B cell (primary cell): ENCODE measurements around the gene FAM24B. TPM values are rescaled to one million over a fixed set of nuclear protein-coding genes. Genes with fewer than 3 reads are reported as not detected.

Experiments used
- ATAC-seq: fragments of 200-7000 bp; cut with Tn5 transposase; one replicate; pipeline ENCODE4 v1.10.0; 2021; ENCODE audit warnings: low read depth, mild to moderate bottlenecking, moderate number of reproducible peaks, moderate library complexity
- CTCF ChIA-PET: fragments of 350-600 bp; sonication (Branson Sonifier 250); formaldehyde crosslinking; loops from one replicate; lab custom pipeline; 2021; ENCODE audit warnings: antibody characterized with exemption, inconsistent platforms; lab: Charles Lee
- POLR2A ChIA-PET: fragments of 350-600 bp; sonication (Branson Sonifier 250); formaldehyde crosslinking; loops from one replicate; lab custom pipeline; 2021; ENCODE audit warnings: antibody characterized with exemption; lab: Charles Lee
- DNase-seq: peaks from one replicate; pipeline ENCODE4 v3.0.0; 2013
- H2AFZ ChIP-seq: 2 replicates; pipeline ENCODE4 v1.6.1; 2012; ENCODE audit warnings: mild to moderate bottlenecking, low read depth, low read length; ENCODE audit not compliant: insufficient read depth, poor library complexity, severe bottlenecking
- H3K27ac ChIP-seq, 2 donors: 1 replicate in 1 of 2; 2 replicates in 1 of 2; pipeline ENCODE4 v1.5.1; 2012 to 2013; ENCODE audit warnings: low read length in 2 of 2, mild to moderate bottlenecking in 2 of 2, moderate library complexity in 1 of 2
- H3K27me3 ChIP-seq, 4 experiments: fragments of 200-600 bp in 1 of 4; sonication (generic) in 1 of 4; replicated peaks in 1 of 4; 1 replicate in 2 of 4; 2 replicates in 2 of 4; pipeline versions ENCODE4 v1.6.1 to v1.7.0; 2013 to 2016; ENCODE audit warnings: low read length in 3 of 4, mild to moderate bottlenecking in 2 of 4, mixed read lengths in 1 of 4, moderate library complexity in 1 of 4; ENCODE audit not compliant: insufficient read depth in 4 of 4, control insufficient read depth in 3 of 4; ENCODE audit errors: control extremely low read depth in 1 of 4
- H3K36me3 ChIP-seq, 2 experiments: replicated peaks in 1 of 2; 1 replicate in 1 of 2; 2 replicates in 1 of 2; pipeline versions ENCODE4 v1.6.1 to v1.7.1; 2013; ENCODE audit warnings: low read length in 1 of 2; ENCODE audit not compliant: insufficient read depth in 2 of 2, control insufficient read depth in 1 of 2; ENCODE audit errors: control extremely low read depth in 1 of 2, extremely low read depth in 1 of 2
- H3K4me1 ChIP-seq, 2 donors: fragments of 200-600 bp in 1 of 2; sonication (generic) in 1 of 2; 1 replicate in 1 of 2; 2 replicates in 1 of 2; pipeline versions ENCODE4 v1.5.1 to v1.6.1; 2013 to 2017; ENCODE audit warnings: low read length in 2 of 2; ENCODE audit not compliant: control insufficient read depth in 2 of 2, insufficient read depth in 2 of 2
- H3K4me2 ChIP-seq: replicated peaks from 2 replicates; pipeline ENCODE3; 2012; ENCODE audit warnings: mild to moderate bottlenecking, low read depth, low read length; ENCODE audit not compliant: poor library complexity, severe bottlenecking
- H3K4me3 ChIP-seq, 5 experiments: fragments of 200-600 bp in 1 of 5; sonication (generic) in 1 of 5; 1 replicate in 3 of 5; 2 replicates in 2 of 5; pipeline versions ENCODE4 v1.5.1 to v1.7.0; 2011 to 2016; ENCODE audit warnings: low read length in 4 of 5, mild to moderate bottlenecking in 4 of 5, low read depth in 2 of 5, control low read depth in 1 of 5, moderate library complexity in 1 of 5; ENCODE audit not compliant: insufficient read depth in 1 of 5; ENCODE audit errors: control extremely low read depth in 1 of 5, extremely low read depth in 1 of 5
- H3K79me2 ChIP-seq: fragments of 200-600 bp; sonication (generic); one replicate; pipeline ENCODE4 v1.6.0; 2016; ENCODE audit warnings: low read length; ENCODE audit not compliant: control insufficient read depth, insufficient read depth
- H3K9ac ChIP-seq: fragments of 200-600 bp; sonication (generic); 2 replicates; pipeline ENCODE4 v1.6.1; 2017; ENCODE audit warnings: mild to moderate bottlenecking, low read length, moderate library complexity
- H3K9me3 ChIP-seq, 3 donors: one replicate each; pipeline versions ENCODE4 v1.6.1 to v1.7.1; 2013; ENCODE audit warnings: low read length in 2 of 3; ENCODE audit not compliant: control insufficient read depth in 2 of 3, insufficient read depth in 1 of 3; ENCODE audit errors: control extremely low read depth in 1 of 3
- H4K20me1 ChIP-seq: 2 replicates; pipeline ENCODE4 v1.6.0; 2012; ENCODE audit warnings: mild to moderate bottlenecking, low read length; ENCODE audit not compliant: insufficient read depth, control insufficient read depth, poor library complexity, severe bottlenecking
- H3K27ac Mint-ChIP-seq: one replicate; pipeline ENCODE4 v1.8.0; 2021; ENCODE audit warnings: mixed read lengths
- H3K27me3 Mint-ChIP-seq: one replicate; pipeline ENCODE4 v1.8.0; 2021; ENCODE audit warnings: mixed read lengths
- H3K4me1 Mint-ChIP-seq: one replicate; pipeline ENCODE4 v1.8.0; 2021; ENCODE audit warnings: mixed read lengths
- H3K4me3 Mint-ChIP-seq: one replicate; pipeline ENCODE4 v1.8.0; 2021; ENCODE audit warnings: mixed read lengths
- H3K9me3 Mint-ChIP-seq: one replicate; pipeline ENCODE4 v1.8.0; 2022; ENCODE audit warnings: mixed read lengths; ENCODE audit not compliant: insufficient read depth
- EZH2 ChIP-seq: IDR thresholded peaks from 2 replicates; pipeline ENCODE4 v1.6.1; 2012; ENCODE audit warnings: borderline replicate concordance, low read depth, mild to moderate bottlenecking, moderate library complexity, low read length; ENCODE audit not compliant: insufficient read depth, poor library complexity, severe bottlenecking
- WGBS: methylation state at CpG from one replicate; pipeline ENCODE4 v1.1.5; 2013; ENCODE audit warnings: missing lambda C conversion rate; ENCODE audit not compliant: insufficient coverage; 5-methylcytosine and 5-hydroxymethylcytosine counted together
- intact Hi-C: fragments of 100-400 bp; cut with micrococcal nuclease; formaldehyde crosslinking; loops from one replicate; pipeline ENCODE4 v1.10.0; 2022
- polyA plus RNA-seq: library from polyadenylated mRNA; depleted of rRNA; stranded (reverse); fragments of >200 nt; gene quantifications from 2 replicates; pipeline ENCODE4 v1.2.3, GENCODE V29; 2012
- total RNA-seq, 2 donors: library from RNA; stranded (reverse); fragments of 120-200 nt in 1 of 2; gene quantifications; 1 replicate in 1 of 2; 2 replicates in 1 of 2; pipeline versions ENCODE4 v1.2.3 to v1.2.4, GENCODE V29; 2013 to 2022
- TF ChIP-seq, protein P1 (sequence below): fragments of 200-600 bp; IDR thresholded peaks from one replicate; pipeline ENCODE4 v1.8.0; 2022; ENCODE audit warnings: antibody characterized with exemption, mild to moderate bottlenecking

FAM24B gene
- total and polyA plus RNA-seq, 2 donors (not counting 1 experiment from before 2014, with no cell fraction given): 12.5 to 23.4 TPM

DNA sequence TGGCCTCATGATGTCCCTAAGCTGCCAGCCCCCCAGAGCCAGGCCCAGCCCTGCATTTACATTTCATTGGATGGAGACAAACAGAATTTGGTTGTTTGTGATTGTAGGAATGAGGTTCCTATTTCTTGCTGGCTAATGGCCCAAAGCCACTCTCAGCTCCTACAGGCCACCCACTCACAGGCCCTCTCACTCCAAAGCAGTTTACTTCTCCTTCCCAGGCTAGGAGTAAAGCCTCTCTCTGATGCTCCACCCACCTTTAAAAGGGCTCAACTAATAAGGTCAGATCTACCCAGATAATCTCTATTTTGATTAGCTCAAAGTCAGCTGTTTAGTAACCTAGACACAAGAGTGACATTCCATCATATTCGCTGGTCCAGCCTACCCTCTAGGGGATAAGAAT is 22.5 kb downstream of the FAM24B start:
- no peaks in the 10 kb centered on the region for H3K27me3 Mint-ChIP-seq
- Histone ChIP-seq H3K36me3 (peaks cover 0 to 15% of the 10 kb centered on the region in 2 experiments), H3K4me2 (no peak overlapping the region), H2AFZ (no peak overlapping the region), H4K20me1 (no peaks in the 10 kb centered on the region), H3K27me3 (no peaks in the 10 kb centered on the region), H3K4me1 (peaks cover 2 to 3% of the 10 kb centered on the region in 2 donors), H3K4me3 (no peak overlapping the region), H3K79me2 (no peaks in the 10 kb centered on the region), H3K9me3 (no peaks in the 10 kb centered on the region), H3K27ac (no peak overlapping the region), H3K9ac (no peak overlapping the region)
- WGBS: no CpG with 5 or more reads among the region's 1 CpG
- H3K4me1 Mint-ChIP-seq: peaks cover 21% of the 10 kb centered on the region
- no peak overlapping the region for H3K27ac Mint-ChIP-seq
- DNase-seq (no peak), ATAC-seq (no peak)
- POLR2A ChIA-PET: no interaction called here
- intact Hi-C loops: no loop called here
- no peaks in the 10 kb centered on the region for H3K9me3 Mint-ChIP-seq
- no peak overlapping the region for H3K4me3 Mint-ChIP-seq
- TF ChIP-seq EZH2: no peak
- TF ChIP-seq, protein P1, sequence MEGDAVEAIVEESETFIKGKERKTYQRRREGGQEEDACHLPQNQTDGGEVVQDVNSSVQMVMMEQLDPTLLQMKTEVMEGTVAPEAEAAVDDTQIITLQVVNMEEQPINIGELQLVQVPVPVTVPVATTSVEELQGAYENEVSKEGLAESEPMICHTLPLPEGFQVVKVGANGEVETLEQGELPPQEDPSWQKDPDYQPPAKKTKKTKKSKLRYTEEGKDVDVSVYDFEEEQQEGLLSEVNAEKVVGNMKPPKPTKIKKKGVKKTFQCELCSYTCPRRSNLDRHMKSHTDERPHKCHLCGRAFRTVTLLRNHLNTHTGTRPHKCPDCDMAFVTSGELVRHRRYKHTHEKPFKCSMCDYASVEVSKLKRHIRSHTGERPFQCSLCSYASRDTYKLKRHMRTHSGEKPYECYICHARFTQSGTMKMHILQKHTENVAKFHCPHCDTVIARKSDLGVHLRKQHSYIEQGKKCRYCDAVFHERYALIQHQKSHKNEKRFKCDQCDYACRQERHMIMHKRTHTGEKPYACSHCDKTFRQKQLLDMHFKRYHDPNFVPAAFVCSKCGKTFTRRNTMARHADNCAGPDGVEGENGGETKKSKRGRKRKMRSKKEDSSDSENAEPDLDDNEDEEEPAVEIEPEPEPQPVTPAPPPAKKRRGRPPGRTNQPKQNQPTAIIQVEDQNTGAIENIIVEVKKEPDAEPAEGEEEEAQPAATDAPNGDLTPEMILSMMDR: no peak
- CTCF ChIA-PET: no interaction called here

GRCh38 chr10:122855745-122856144 is 23.6 kb downstream of the FAM24B start:
- Histone ChIP-seq H3K4me3 (no peak overlapping the region), H3K4me2 (no peak overlapping the region), H3K36me3 (peaks cover 2 to 15% of the 10 kb centered on the region in 2 experiments), H3K9ac (no peak overlapping the region), H4K20me1 (no peaks in the 10 kb centered on the region), H3K4me1 (no peaks in the 10 kb centered on the region), H3K27ac (no peak overlapping the region), H3K79me2 (no peaks in the 10 kb centered on the region), H3K27me3 (no peaks in the 10 kb centered on the region), H3K9me3 (no peaks in the 10 kb centered on the region), H2AFZ (no peak overlapping the region)
- DNase-seq (no peak), ATAC-seq (no peak)
- TF ChIP-seq, protein P1: no peak
- no peak for TF ChIP-seq EZH2
- intact Hi-C loops: no loop called here
- WGBS: 96% methylated on average over 3 of the region's 3 CpGs
- Mint-ChIP-seq H3K9me3 (no peaks in the 10 kb centered on the region), H3K27ac (no peak overlapping the region), H3K27me3 (no peaks in the 10 kb centered on the region), H3K4me1 (peaks cover 15% of the 10 kb centered on the region), H3K4me3 (no peak overlapping the region)
- ChIA-PET CTCF (no interaction called here), POLR2A (no interaction called here)
